Inflammatory macrophage treated with lipopolysaccharide for 1 hour (primary cell): ENCODE measurements around the gene SH3RF3.
A peak's percentile ranks its signal among the peaks of the same experiment; 100 is the strongest.
"Not testable (repeated sequence)": the region's sequence is repeated elsewhere in the genome, so short reads cannot be mapped to it uniquely, and the experiment has no call there.

Experiments used
- DNase-seq, 2 donors: peaks; one replicate each; pipeline ENCODE4 v3.0.0-alpha.2; 2020 to 2022

SH3RF3 gene

GRCh38 chr2:109532728-109533076 lies 403.7 kb downstream of the SH3RF3 start:
- DNase-seq, result no peak

- no peak for DNase-seq
Measured at GRCh38 chr2:109533823-109534222, 404.8 kb downstream of the SH3RF3 start.

GRCh38 chr2:109535217-109535946 lies 406.4 kb downstream of the SH3RF3 start:
- no peak for DNase-seq

GRCh38 chr2:109536556-109536955 lies 407.6 kb downstream of the SH3RF3 start:
- DNase-seq, result not testable (repeated sequence)

GRCh38 chr2:109537565-109538222 lies 408.7 kb downstream of the SH3RF3 start:
- DNase-seq, result no peak

- no peak for DNase-seq
Measured at GRCh38 chr2:109538546-109538945, 409.5 kb downstream of the SH3RF3 start.

GRCh38 chr2:109542384-109542783 lies 413.4 kb downstream of the SH3RF3 start:
- DNase-seq, result no peak

GRCh38 chr2:109545828-109546713 lies 417.1 kb downstream of the SH3RF3 start:
- peak; percentile 28 to 79 for DNase-seq

GRCh38 chr2:109547280-109547679 lies 418.3 kb downstream of the SH3RF3 start:
- no peak for DNase-seq

- DNase-seq, result no peak
Measured at GRCh38 chr2:109549016-109549590, 420.1 kb downstream of the SH3RF3 start.
